Fibroblast of lung (primary cell): ENCODE data around the gene GPR137. TPM values are rescaled to one million over a fixed set of nuclear protein-coding genes. Genes with fewer than 3 reads are reported as not detected.
A peak's percentile ranks its signal among the peaks of the same experiment; 100 is the strongest.

ENCODE experiments used
- DNase-seq, 2 donors: peaks; one replicate each; pipeline versions ENCODE4 v3.0.0 to v3.0.0-alpha.2; 2010; ENCODE audit warnings: low read depth in 2 of 2
- H2AFZ ChIP-seq: 2 replicates; pipeline ENCODE4 v1.5.1; 2012; ENCODE audit warnings: low read length, control low read depth, inconsistent platforms
- H3K27ac ChIP-seq: 2 replicates; pipeline ENCODE4 v1.5.1; 2011; ENCODE audit warnings: low read length, control low read depth; ENCODE audit not compliant: insufficient read depth
- H3K27me3 ChIP-seq: 2 replicates; pipeline ENCODE4 v1.5.1; 2011; ENCODE audit warnings: mild to moderate bottlenecking, low read length; ENCODE audit not compliant: control insufficient read depth, insufficient read depth
- H3K36me3 ChIP-seq: 2 replicates; pipeline ENCODE4 v1.5.1; 2011; ENCODE audit warnings: low read length; ENCODE audit not compliant: control insufficient read depth, insufficient read depth
- H3K4me1 ChIP-seq: 2 replicates; pipeline ENCODE4 v1.5.1; 2011; ENCODE audit warnings: low read length; ENCODE audit not compliant: control insufficient read depth, insufficient read depth; ENCODE audit errors: extremely low read depth
- H3K4me2 ChIP-seq: 2 replicates; pipeline ENCODE4 v1.5.1; 2011; ENCODE audit warnings: low read length, control low read depth; ENCODE audit not compliant: insufficient read depth; ENCODE audit errors: extremely low read depth
- H3K4me3 ChIP-seq, 4 experiments: fragments of 200-600 bp in 1 of 4; sonication (generic) in 1 of 4; replicated peaks in 1 of 4; 2 replicates each; pipeline ENCODE4 v1.5.1; 2011 to 2016; ENCODE audit warnings: low read length in 4 of 4, low read depth in 3 of 4, mild to moderate bottlenecking in 3 of 4, control low read depth in 2 of 4, inconsistent platforms in 1 of 4, mixed read lengths in 1 of 4; ENCODE audit not compliant: insufficient read depth in 1 of 4; ENCODE audit errors: control extremely low read depth in 1 of 4
- H3K79me2 ChIP-seq: 2 replicates; pipeline ENCODE4 v1.5.1; 2012; ENCODE audit warnings: mild to moderate bottlenecking, low read length, inconsistent platforms; ENCODE audit not compliant: control insufficient read depth, insufficient read depth
- H3K9ac ChIP-seq: 2 replicates; pipeline ENCODE4 v1.5.1; 2011; ENCODE audit warnings: mild to moderate bottlenecking, low read length, control low read depth; ENCODE audit not compliant: insufficient read depth
- H3K9me3 ChIP-seq: 2 replicates; pipeline ENCODE4 v1.5.1; 2012; ENCODE audit warnings: low read depth, low read length; ENCODE audit not compliant: control insufficient read depth, insufficient read depth
- H4K20me1 ChIP-seq: 2 replicates; pipeline ENCODE4 v1.5.1; 2011; ENCODE audit warnings: low read length; ENCODE audit not compliant: control insufficient read depth, insufficient read depth; ENCODE audit errors: extremely low read depth
- CTCF ChIP-seq, 2 donors: IDR thresholded peaks in 1 of 2; conservative IDR thresholded peaks in 1 of 2; 1 replicate in 1 of 2; 2 replicates in 1 of 2; pipeline ENCODE4 v1.5.1; 2011 to 2012; ENCODE audit warnings: low read length in 2 of 2, control low read depth in 1 of 2, inconsistent platforms in 1 of 2, low read depth in 1 of 2, mild to moderate bottlenecking in 1 of 2
- EZH2 ChIP-seq: IDR thresholded peaks from 2 replicates; pipeline ENCODE4 v1.5.1; 2012; ENCODE audit warnings: low read length, control low read depth, mild to moderate bottlenecking; ENCODE audit errors: missing control alignments
- polyA plus RNA-seq, 2 donors: library from polyadenylated mRNA; depleted of rRNA in 1 of 2; stranded (reverse) in 1 of 2; unstranded in 1 of 2; fragments of >200 nt; gene quantifications; 2 replicates each; pipeline ENCODE4 v1.2.1, GENCODE V29; 2011 to 2012; ENCODE audit warnings: missing spikeins in 1 of 2
- total RNA-seq: library from RNA; depleted of rRNA; stranded (reverse); fragments of >200 nt; gene quantifications from 2 replicates; pipeline ENCODE4 v1.2.1, GENCODE V29; 2014

Gene GPR137
- total and polyA plus RNA-seq, 2 donors (not counting 1 experiment from before 2014, with no cell fraction given), result 10.7 to 10.9 TPM

GRCh38 chr11:64321026-64321425 lies 35.4 kb downstream of the GPR137 start:
- H3K9ac ChIP-seq, result no peak overlapping the region
- TF ChIP-seq EZH2, result no peak
- TF ChIP-seq CTCF (conservative IDR thresholded peaks at IDR 0.05 in 1 of 2, IDR thresholded peaks at IDR 0.05 in 1 of 2; ENCODE audit: low read depth in 1 of 2, low read length in 2 of 2), result no peak
- H3K9me3 ChIP-seq, result no peaks in the 10 kb centered on the region
- H3K4me3 ChIP-seq, result no peak overlapping the region
- no peaks in the 10 kb centered on the region for H3K4me1 ChIP-seq
- H3K27ac ChIP-seq, result no peak overlapping the region
- H2AFZ ChIP-seq, result no peak overlapping the region
- no peaks in the 10 kb centered on the region for H3K27me3 ChIP-seq
- peaks cover 12% of the 10 kb centered on the region for H3K79me2 ChIP-seq
- H3K36me3 ChIP-seq, result peaks cover 5% of the 10 kb centered on the region
- no peak overlapping the region for H3K4me2 ChIP-seq
- DNase-seq, result no peak
- no peaks in the 10 kb centered on the region for H4K20me1 ChIP-seq

DNA sequence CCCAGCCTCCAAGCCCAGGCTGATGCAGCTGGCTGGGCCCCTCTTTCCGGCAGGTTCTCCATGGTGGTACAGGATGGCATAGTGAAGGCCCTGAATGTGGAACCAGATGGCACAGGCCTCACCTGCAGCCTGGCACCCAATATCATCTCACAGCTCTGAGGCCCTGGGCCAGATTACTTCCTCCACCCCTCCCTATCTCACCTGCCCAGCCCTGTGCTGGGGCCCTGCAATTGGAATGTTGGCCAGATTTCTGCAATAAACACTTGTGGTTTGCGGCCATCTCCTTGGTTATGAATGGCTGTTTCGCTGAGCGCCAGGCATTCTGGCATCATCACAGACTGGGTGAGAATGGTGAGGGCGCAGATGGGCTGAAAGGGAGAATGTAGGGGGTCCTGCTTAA lies 35.9 kb downstream of the GPR137 start:
- H3K27ac ChIP-seq, result no peak overlapping the region
- H3K27me3 ChIP-seq, result no peaks in the 10 kb centered on the region
- H3K4me1 ChIP-seq, result no peaks in the 10 kb centered on the region
- H3K4me3 ChIP-seq, result no peak overlapping the region
- H3K4me2 ChIP-seq, result no peak overlapping the region
- no peak overlapping the region for H2AFZ ChIP-seq
- H3K9me3 ChIP-seq, result no peaks in the 10 kb centered on the region
- no peak overlapping the region for H3K9ac ChIP-seq
- H3K79me2 ChIP-seq, result peaks cover 8% of the 10 kb centered on the region
- H3K36me3 ChIP-seq, result peaks cover 5% of the 10 kb centered on the region
- no peaks in the 10 kb centered on the region for H4K20me1 ChIP-seq
- DNase-seq, result peak in 1 of 2 donors; percentile 76
- TF ChIP-seq CTCF (conservative IDR thresholded peaks at IDR 0.05 in 1 of 2, IDR thresholded peaks at IDR 0.05 in 1 of 2; ENCODE audit: low read depth in 1 of 2, low read length in 2 of 2), result no peak
- no peak for TF ChIP-seq EZH2

- Histone ChIP-seq H3K36me3 (peaks cover 5% of the 10 kb centered on the region), H4K20me1 (no peaks in the 10 kb centered on the region), H3K4me3 (no peak overlapping the region), H3K27ac (no peak overlapping the region), H3K79me2 (peaks cover 4% of the 10 kb centered on the region), H3K9ac (no peak overlapping the region), H2AFZ (no peak overlapping the region), H3K9me3 (no peaks in the 10 kb centered on the region), H3K4me2 (no peak overlapping the region), H3K27me3 (no peaks in the 10 kb centered on the region), H3K4me1 (no peaks in the 10 kb centered on the region)
- no peak for DNase-seq
- TF ChIP-seq CTCF (conservative IDR thresholded peaks at IDR 0.05 in 1 of 2, IDR thresholded peaks at IDR 0.05 in 1 of 2; ENCODE audit: low read depth in 1 of 2, low read length in 2 of 2) (no peak), EZH2 (no peak)
These were observed 37.2 kb downstream of the GPR137 start for GRCh38 chr11:64322925-64323260.
